KOPT-K1 (cell line): Measurements from ENCODE around the gene GRK1.

ENCODE experiments used
- H3K27ac ChIP-seq: fragments of 200-600 bp; sonication (generic); 2 replicates; pipeline ENCODE4 v1.5.1; 2016; ENCODE audit warnings: antibody characterized with exemption, mild to moderate bottlenecking, low read depth, low read length; ENCODE audit not compliant: poor library complexity, severe bottlenecking
- H3K36me3 ChIP-seq: fragments of 200-600 bp; sonication (generic); 2 replicates; pipeline ENCODE4 v1.5.1; 2017; ENCODE audit warnings: antibody characterized with exemption, mild to moderate bottlenecking, low read length, moderate library complexity; ENCODE audit not compliant: insufficient read depth
- H3K9me3 ChIP-seq: fragments of 200-600 bp; sonication (generic); 2 replicates; pipeline ENCODE4 v1.5.1; 2017; ENCODE audit warnings: antibody characterized with exemption, low read length, mild to moderate bottlenecking; ENCODE audit not compliant: insufficient read depth, poor library complexity, severe bottlenecking

Gene GRK1

DNA sequence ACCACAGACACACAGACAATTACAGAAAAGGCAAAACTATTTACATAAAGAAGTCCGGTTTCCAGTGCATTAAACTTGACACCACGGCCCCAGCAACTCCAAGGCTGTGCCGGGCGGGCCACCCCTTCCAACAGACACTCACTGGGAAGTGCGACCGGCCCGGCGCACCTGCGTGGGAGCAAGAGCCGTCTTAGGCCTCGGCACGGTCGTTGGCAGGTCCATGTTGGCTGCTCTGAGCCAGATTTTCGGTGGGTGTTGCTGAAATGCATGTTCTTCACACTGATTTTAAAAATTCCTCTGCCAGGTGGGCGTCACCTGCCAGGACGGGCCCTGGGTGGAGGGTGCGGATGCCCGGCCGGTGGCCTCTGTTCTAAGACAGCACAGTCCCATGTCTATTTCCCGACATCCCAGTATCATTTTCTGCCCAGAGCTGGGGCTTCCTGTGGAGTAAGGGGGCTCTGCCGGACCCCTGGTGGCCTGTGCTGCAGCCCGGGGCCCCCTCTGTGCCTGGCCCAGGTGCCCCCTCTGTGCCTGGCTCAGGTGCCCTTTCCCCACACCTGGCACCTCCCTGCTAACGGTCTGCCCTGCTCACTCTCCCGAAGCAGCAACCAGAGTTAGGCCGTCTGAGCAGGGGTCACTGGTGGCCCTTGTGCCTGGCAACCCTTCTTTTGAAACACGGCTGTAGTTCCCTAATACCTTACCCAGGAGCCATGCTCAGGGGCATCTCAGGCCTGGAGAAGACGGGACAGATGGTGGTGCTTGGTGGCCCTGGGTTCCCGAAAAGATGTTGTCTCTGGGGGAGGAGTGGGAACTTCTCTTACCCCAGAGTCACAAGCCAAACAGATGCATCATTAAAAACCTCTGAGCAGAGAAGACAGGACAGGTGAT, 101.2 kb downstream of the GRK1 start:
- Histone ChIP-seq H3K9me3 (no peaks in the 10 kb centered on the region), H3K27ac (no peak overlapping the region), H3K36me3 (no peaks in the 10 kb centered on the region)

DNA sequence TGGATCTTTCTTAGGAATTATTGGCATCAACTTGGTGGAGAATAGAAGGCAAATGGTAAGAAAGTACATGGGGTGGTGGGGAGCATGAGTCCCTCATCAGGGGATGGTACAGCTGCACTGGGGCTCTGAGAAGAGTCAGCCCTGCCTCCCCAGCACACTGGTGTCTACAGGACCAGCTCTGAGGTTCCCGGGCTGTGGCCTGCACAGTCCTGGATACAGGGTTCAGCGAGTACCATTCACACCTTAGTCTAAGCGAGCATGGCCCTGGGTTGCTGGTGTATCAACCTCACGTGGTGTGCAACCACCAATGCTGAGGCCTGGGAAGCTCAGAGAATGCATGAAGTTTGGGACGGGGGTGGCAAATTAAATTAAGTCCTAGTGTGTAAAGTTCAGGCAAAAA, 102.1 kb downstream of the GRK1 start:
- Histone ChIP-seq H3K27ac (no peak overlapping the region), H3K36me3 (no peaks in the 10 kb centered on the region), H3K9me3 (no peaks in the 10 kb centered on the region)

DNA sequence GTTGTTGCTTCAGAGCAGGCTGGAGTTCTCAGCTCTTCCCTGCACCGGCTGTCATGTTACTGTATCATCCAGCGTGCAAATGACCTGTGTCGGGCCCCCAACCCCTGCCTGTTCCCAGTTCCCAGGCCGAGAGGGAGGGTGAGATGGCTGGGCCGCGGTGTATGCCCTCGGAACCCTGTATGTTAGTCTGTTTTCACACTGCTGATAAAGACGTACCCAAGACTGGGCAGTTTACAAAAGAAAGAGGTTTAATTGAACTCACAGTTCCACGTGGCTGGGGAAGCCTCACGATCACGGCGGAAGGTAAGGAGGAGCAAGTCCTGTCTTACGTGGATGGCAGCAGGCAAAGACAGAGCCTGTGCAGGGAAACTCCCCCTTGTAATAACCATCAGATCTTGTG, 102.9 kb downstream of the GRK1 start:
- H3K9me3 ChIP-seq, result no peaks in the 10 kb centered on the region
- no peak overlapping the region for H3K27ac ChIP-seq
- no peaks in the 10 kb centered on the region for H3K36me3 ChIP-seq

DNA sequence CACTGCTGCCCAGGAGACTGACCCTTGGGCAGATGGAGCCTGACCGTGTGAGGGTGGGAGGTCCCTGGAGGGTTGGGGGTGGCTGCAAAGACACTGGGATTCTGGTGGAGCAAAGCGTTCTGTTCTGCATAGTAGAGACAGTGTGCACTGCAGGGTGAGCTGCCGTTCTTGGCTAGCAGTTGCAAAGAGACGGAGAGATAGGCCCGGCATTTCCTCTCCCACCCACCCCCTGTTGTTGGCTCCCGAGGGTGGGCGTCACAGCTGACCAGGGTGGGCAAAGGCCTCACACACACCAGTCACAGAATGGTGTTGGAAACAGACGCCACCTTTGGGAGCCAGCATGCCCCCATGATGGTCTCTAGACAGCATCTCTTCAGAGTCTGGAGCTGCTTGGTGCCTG, 103.4 kb downstream of the GRK1 start:
- H3K27ac ChIP-seq, result no peak overlapping the region
- H3K36me3 ChIP-seq, result no peaks in the 10 kb centered on the region
- H3K9me3 ChIP-seq, result no peaks in the 10 kb centered on the region

DNA sequence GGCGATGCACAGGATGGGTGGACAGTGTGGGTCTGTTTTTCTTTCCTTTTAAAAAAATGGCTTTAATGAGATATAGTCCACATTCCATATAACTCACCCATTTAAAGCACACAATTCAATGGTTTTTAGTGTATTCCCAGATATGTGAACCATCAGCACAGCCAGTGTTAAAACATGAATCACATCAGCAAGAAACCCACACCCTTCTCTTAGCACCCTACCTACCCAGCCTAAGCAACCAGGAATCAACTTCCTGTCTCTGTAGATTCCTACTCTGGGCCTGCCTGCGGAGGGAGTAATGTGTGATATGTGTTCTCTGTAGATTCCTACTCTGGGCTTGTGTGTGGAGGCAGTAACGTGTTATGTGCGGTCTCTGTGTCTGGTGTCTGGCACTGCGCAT, 103.9 kb downstream of the GRK1 start:
- Histone ChIP-seq H3K9me3 (no peaks in the 10 kb centered on the region), H3K27ac (no peak overlapping the region), H3K36me3 (no peaks in the 10 kb centered on the region)

DNA sequence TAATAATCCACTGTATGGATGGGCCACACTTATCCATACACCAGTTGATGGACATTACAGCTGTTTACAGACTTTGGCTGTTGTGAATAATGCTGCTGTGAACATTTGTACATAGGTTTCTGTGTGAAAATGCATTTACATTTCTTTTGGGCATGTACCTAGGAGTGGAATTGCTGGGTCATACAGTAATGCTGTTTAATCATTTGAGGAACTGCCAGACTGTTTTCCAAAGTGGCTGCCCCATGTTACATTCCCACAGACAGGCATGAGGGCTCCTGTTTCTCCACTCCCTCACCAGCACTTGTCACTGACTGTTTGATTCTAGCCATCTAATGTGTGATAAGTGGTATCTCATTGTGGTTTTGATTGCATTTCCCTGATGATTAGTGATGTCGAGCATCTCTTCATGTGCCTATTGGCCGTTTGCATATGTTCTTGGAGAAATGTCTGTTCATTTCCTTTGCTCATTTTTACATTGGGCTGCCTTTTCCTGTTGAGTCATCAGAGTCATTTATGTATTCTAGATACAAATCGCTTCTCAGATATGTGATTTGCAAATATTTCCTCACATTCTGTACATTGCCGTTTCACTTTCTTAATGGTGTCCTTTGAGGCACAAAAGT, 104.8 kb downstream of the GRK1 start:
- no peak overlapping the region for H3K27ac ChIP-seq
- H3K9me3 ChIP-seq, result no peaks in the 10 kb centered on the region
- H3K36me3 ChIP-seq, result no peaks in the 10 kb centered on the region

DNA sequence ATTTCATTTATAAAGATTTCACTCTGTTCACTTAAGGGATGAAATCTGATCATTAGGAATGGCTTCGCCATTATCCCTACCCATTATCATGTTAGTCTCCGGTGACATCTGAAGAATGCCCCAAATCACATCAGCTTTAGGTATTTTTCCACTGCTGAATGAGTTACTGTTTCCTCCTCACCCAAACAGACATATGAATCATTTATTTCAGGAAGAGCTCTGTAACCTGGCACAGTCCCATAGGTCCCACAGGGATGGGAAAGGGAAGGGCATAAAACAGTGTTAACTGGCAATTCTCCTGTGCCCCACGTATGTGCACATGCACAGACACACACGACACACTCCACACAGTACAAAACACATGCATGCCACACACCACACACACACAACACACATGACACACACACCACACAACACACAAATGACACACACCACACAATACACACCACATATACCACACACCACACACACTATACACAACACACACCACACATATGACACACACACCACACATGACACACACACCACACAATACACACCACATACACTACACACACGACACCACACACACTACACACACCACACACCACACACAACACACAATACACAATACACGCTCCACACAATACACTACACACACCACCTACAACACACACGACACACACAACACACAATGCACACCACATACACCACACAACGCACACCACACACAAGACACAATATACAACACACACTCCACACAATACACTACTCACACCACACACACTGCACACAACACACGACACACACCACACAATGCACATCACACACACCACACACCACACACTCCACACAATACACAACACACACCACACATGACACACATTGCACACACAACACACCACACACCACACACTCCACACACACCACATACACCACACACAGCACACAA, 107.4 kb downstream of the GRK1 start:
- no peak overlapping the region for H3K27ac ChIP-seq
- H3K9me3 ChIP-seq, result peaks cover 5% of the 10 kb centered on the region
- H3K36me3 ChIP-seq, result no peaks in the 10 kb centered on the region

DNA sequence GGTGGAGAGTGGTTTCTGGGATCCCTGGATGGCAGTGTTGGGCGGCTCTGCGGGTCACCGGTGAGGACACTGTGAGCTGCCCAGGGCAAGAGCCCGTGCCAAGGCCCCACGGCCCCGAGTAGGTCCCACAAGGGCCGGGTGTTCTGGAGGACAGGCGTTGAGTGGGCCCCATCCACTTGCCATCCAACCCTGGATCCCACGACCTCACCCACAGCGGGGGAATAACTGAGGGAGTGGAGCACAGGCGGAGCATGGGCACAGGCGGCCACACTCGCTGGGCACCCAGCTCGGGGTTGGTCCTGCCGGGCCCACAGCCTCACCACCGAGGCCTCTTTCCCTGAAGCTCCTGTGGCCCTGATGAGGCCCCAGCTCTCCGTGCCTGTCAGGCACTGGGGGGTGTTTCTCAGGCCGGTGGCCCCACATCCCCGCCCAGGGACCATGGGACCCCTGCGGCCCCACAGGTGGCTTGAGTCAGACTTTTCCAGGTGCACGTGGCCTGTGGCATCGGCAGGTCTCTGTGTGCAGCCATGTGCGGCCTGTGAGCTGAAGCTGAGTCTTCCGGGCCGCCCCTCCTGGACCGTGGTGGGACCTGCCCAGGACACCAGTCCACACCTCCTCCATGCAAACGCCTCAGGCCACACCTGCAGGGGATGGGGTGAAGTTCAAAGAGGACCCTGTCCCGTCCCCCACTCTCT, 108.6 kb downstream of the GRK1 start:
- Histone ChIP-seq H3K27ac (no peak overlapping the region), H3K9me3 (peaks cover 5% of the 10 kb centered on the region), H3K36me3 (no peaks in the 10 kb centered on the region)

DNA sequence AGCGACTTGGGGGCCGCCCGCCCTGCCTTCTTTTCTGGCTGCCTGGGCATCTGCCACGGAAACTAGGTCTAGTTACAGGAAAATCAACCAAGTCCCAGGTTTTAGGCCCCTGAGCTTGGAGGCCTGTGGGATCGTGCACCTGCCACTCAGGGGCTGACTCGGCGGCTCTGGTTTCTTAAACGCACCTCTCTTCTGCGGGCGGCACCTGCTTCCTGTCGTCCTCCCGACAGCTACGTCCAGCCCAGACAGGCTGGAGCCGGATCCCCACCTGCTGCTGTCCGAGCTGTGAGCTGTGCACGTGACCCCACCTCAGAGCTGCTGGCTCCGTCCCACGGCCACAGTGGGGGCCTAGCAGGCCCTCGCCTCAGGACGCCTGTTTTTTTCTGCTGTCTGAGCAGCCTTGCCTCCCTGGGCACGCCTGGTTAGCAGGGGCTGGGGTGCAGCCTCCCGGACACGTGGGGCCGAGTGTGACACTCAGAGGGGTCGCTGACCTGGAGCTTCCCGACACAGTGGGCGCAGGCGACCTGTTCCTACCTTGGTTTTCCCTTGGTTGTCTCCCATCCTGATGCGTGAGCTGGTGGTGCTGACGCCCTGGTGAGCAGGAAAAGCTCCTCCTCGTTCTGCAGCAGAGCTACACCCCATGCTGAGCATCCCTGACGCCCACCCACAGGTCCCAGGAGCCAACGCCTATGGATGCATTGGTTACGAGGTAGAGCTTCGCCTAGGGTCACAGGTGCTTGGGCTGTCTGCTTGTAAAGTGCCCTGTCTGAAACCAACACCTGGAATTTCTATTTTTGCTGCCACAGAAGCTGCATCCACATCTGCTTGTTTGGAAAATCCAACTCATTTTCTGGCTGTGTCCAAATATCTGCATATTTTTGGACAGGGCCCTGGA, 109.5 kb downstream of the GRK1 start:
- Histone ChIP-seq H3K27ac (no peak overlapping the region), H3K36me3 (no peaks in the 10 kb centered on the region)

DNA sequence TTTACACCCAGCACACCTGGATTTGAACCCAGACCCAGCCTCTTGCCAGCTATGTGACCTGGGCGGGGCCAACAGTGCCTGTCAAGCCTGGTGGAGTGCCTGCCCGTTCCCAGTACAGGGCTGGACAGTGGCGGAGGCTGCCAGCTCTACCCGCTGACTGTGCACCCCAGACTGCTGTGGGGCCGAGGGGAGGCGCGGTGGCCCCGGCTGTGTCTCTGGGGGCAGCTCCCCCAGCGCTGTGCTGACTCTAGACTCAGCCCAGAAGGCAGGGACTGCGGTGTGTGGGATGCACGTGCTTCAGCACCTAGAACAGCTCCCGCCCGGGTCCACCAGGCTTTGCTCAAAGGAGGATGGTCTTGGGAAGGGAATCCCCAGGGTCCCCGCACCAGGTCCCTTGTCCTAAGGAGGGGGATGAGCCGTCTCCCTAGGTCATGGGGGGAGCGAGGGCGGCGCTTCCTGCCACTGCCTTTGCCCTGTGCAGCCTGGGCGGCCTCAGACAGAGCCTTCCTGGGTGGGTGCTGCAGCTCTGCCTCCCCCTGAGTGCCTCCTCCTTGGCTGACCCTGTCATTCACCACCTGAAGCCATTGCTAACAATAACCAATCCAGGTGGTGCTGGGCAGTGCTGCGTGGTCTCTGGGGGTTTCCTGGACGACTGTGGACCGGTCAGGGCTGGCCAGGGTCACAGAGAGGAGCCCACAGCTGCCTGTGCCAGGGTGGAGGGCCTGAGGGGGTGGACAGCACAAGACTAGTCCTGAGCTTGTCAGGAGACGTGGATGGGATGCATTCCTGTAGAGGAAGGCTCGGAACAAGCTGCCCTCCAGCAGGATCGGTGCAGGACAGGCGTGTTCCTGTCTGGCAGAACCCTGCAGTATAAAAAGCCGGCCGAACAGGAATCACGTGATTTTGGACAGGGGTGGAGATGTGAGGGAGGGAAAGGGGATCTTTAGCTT, 110.6 kb downstream of the GRK1 start:
- Histone ChIP-seq H3K27ac (no peak overlapping the region), H3K36me3 (no peaks in the 10 kb centered on the region), H3K9me3 (peaks cover 5% of the 10 kb centered on the region)

More for the DNA sequence above, 109.5 kb downstream of the GRK1 start:
- H3K9me3 ChIP-seq, result peaks cover 5% of the 10 kb centered on the region

DNA sequence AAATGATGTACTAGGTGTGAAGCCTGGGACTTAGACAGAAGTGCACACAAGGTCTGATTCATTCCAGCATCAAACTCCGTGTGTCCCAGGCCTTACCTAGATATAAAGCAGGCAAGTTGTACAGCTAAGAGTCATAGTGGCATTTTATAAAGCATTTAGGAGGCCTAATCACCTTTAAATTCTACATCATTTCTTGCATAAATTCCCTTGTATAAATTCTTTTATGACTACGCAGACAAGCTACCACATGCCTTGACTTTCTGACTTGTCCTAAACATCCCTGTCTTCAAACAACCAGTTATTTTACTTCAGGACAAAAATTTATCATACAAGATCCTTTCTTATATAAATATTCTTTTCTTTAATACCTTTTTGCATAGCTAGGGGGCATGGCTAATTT, 114.6 kb downstream of the GRK1 start:
- Histone ChIP-seq H3K27ac (no peak overlapping the region), H3K9me3 (peaks cover 5% of the 10 kb centered on the region)

DNA sequence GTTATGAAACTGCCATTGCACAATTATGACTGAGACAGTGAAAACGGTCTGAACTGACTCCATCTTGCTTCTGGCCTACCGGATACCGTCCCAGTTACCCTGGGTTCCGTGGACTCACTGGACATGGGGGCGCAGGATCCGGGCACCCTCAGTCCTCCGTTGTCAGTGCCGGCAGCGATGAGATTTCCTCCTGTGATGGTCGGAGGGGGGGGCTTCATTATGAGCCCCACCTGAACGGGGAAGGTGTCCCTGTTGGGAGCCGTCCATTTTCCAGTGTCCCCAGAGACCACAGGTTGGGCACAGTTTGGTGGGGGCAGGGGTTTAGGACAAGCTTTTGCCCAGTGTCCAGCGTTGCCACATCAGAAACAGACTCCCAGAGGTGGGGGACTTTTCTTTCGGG, 115.5 kb downstream of the GRK1 start:
- peaks cover 5% of the 10 kb centered on the region for H3K9me3 ChIP-seq
- no peaks in the 10 kb centered on the region for H3K36me3 ChIP-seq
- H3K27ac ChIP-seq, result no peak overlapping the region

More for the DNA sequence above, 114.6 kb downstream of the GRK1 start:
- H3K36me3 ChIP-seq, result no peaks in the 10 kb centered on the region
